ENCODE measurements around the gene APOF. TPM values are rescaled to one million over a fixed set of nuclear protein-coding genes. Genes with fewer than 3 reads are reported as not detected.

The APOF gene
- total RNA-seq, 4 donors from 2014 or later: not detected

GRCh38 chr12:56334490-56334793 is 28.2 kb downstream of the APOF start:
- Histone ChIP-seq H3K27me3 (no peaks in the 10 kb centered on the region), H3K4me1 (peaks cover 0 to 17% (median 10%) of the 10 kb centered on the region in 4 donors), H3K27ac (peak overlapping the region; percentile 84 to 96 (median 92)), H3K9me3 (no peaks in the 10 kb centered on the region), H3K4me3 (peak overlapping the region; percentile 46 to 63 (median 52)), H3K36me3 (peaks cover 0 to under 1% (median 0%) of the 10 kb centered on the region in 3 donors)
- TF ChIP-seq, protein P1, sequence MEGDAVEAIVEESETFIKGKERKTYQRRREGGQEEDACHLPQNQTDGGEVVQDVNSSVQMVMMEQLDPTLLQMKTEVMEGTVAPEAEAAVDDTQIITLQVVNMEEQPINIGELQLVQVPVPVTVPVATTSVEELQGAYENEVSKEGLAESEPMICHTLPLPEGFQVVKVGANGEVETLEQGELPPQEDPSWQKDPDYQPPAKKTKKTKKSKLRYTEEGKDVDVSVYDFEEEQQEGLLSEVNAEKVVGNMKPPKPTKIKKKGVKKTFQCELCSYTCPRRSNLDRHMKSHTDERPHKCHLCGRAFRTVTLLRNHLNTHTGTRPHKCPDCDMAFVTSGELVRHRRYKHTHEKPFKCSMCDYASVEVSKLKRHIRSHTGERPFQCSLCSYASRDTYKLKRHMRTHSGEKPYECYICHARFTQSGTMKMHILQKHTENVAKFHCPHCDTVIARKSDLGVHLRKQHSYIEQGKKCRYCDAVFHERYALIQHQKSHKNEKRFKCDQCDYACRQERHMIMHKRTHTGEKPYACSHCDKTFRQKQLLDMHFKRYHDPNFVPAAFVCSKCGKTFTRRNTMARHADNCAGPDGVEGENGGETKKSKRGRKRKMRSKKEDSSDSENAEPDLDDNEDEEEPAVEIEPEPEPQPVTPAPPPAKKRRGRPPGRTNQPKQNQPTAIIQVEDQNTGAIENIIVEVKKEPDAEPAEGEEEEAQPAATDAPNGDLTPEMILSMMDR (IDR thresholded peaks at IDR 0.05): no peak
- TF ChIP-seq EP300 (IDR thresholded peaks at IDR 0.05) (no peak), POLR2A (IDR thresholded peaks at IDR 0.05) (no peak)
- no peak for DNase-seq (ENCODE audit: low spot score in 2 of 2)
- 6 to 10% methylated on average over 6 of the region's 6 CpGs for WGBS, 2 donors

DNA sequence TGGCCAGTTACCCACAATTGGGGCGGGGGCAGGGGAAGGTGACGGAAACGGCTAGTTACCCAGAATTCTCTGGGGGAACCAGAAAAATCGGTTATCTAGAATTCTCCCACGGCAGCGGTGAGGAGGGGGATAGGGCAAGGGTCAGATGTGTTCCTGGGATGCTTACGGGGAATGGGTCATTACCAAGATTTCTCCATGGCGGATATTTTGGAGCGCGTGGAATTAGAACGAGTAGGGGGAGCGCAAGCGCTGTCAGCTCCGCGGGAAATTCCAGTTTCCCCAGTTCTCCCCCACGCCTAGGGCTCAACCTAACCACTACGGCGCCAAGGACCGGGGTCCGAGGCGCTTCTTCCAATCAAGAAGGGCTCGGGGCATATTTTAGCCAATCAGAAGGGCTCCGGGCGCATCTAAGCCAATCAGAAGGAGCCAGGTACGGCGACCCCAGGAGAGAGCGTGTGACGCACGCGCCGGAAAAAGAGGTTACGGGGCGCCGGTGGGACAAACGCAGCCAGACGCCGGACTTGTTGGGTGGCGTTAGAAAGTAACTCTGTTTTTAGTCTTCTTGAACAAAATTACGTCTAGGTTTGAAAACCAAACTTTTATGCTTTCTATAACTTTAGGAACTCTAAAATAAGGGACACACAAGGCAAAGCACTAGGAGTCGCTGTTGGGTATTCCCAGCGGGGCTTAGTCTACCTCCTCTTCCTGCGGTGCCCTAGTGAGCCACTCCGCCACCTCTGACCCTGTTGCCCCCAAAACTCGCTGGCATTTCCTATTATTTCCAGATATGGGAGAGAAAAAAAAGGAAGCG is 28.8 kb downstream of the APOF start, which contains the start of gene PAN2:
Gene PAN2 (minus strand): TSS at position 322 of the 811 bp plus-strand sequence. CDS start 906 bp downstream, outside the sequence.
- H3K27me3 ChIP-seq: no peaks in the 10 kb centered on the region
- 0% methylated on average over 45 of the region's 45 CpGs for WGBS, 2 donors
- H3K9me3 ChIP-seq: no peaks in the 10 kb centered on the region
- peak; percentile 73 to 75 for TF ChIP-seq POLR2A (IDR thresholded peaks at IDR 0.05)
- peak; percentile 85 to 96 for TF ChIP-seq EP300 (IDR thresholded peaks at IDR 0.05)
- TF ChIP-seq, protein P1 (IDR thresholded peaks at IDR 0.05): peak; percentile 48 to 78 (median 62)
- H3K27ac ChIP-seq: peak within 1 kb of the TSS; percentile 84 to 96 (median 92)
- DNase-seq (ENCODE audit: low spot score in 2 of 2): peak; percentile 95
- H3K4me3 ChIP-seq: peak within 1 kb of the TSS; percentile 46 to 63 (median 52)
- peaks cover 0 to 17% (median 10%) of the 10 kb centered on the region in 4 donors for H3K4me1 ChIP-seq
- peaks cover 0 to 4% (median 0%) of the 10 kb centered on the region in 3 donors for H3K36me3 ChIP-seq

DNA sequence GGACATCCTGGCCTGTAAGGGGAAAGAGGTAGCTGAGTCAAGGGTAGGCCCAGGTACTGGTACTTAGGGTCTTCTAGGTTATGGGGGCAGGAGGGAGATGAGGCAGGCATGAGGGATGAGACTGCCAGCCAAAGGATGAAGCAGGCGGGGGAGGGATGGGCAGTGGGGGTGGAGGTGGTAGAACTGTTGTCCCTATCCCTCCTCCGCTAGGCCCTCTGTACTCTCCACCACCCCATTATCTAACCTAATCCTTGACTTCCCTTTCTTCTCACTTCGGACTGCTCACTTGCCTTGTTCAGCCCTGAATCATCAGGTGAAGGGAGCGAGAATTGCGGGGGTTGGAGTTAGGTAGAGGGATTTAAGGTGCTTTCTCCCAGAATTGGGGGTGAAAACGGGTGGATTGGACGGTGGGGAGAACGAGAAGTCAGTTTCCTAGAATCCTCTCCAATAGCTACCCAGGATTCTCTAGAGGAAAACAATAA is 29.4 kb downstream of the APOF start:
- Histone ChIP-seq H3K27ac (peak overlapping the region; percentile 84 to 96 (median 92)), H3K27me3 (no peaks in the 10 kb centered on the region), H3K4me3 (peak overlapping the region; percentile 46 to 63 (median 52)), H3K4me1 (peaks cover 0 to 17% (median 10%) of the 10 kb centered on the region in 4 donors), H3K36me3 (peaks cover 0 to 9% (median 0%) of the 10 kb centered on the region in 3 donors), H3K9me3 (no peaks in the 10 kb centered on the region)
- DNase-seq (ENCODE audit: low spot score in 2 of 2): no peak
- TF ChIP-seq POLR2A (IDR thresholded peaks at IDR 0.05) (no peak), EP300 (IDR thresholded peaks at IDR 0.05) (no peak)
- TF ChIP-seq, protein P1 (IDR thresholded peaks at IDR 0.05): no peak
- WGBS, 2 donors: 28 to 35% methylated on average over 8 of the region's 8 CpGs

DNA sequence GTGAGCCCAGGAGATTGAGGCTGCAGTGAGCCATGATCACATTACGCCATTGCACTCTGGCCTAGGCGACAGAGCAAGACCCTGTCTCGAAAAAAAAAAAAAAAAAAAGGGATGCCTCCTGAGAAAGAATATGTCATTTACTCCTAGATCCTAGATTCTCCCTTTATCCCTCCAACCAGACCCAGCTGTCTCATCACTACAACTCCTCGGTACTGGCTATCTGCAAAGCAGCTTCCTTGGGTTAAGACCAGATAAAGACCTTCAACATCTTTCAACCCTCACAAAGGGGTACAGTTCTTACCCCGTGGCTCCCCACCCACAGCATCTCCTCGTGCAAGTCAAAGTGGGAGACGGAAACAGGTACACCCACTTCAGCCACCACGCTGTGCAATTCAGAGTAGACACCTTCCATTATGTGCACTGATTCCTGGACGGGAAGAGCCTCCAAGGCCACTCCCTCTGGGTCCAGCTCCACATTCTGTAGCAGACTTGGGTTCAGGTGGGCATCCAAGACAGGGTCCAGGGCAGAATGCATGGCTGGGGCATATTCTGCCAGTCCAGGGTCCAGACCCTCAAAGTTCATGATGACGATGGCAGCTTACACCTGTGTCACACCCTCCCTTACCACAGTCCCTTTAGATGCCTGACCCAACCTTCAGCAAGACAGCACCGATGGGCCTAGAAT is 30.0 kb downstream of the APOF start:
- Histone ChIP-seq H3K4me1 (peaks cover 0 to 17% (median 10%) of the 10 kb centered on the region in 4 donors), H3K27me3 (no peaks in the 10 kb centered on the region), H3K9me3 (no peaks in the 10 kb centered on the region), H3K27ac (peak overlapping the region; percentile 84 to 96 (median 92)), H3K4me3 (peak overlapping the region; percentile 46 to 63 (median 52)), H3K36me3 (peaks cover 0 to 15% (median 5%) of the 10 kb centered on the region in 3 donors)
- WGBS, 2 donors: 91 to 95% methylated on average over 11 of the region's 11 CpGs
- TF ChIP-seq, protein P1 (IDR thresholded peaks at IDR 0.05): no peak
- TF ChIP-seq POLR2A (IDR thresholded peaks at IDR 0.05): no peak
- TF ChIP-seq EP300 (IDR thresholded peaks at IDR 0.05): no peak
- DNase-seq (ENCODE audit: low spot score in 2 of 2): no peak

All from tibial nerve (tissue), 4 donors.